Fibroblast of lung (primary cell): Measurements from ENCODE around the gene AHR.

Experiments
- EZH2 ChIP-seq: IDR thresholded peaks from 2 replicates; pipeline ENCODE4 v1.5.1; 2012; ENCODE audit warnings: low read length, control low read depth, mild to moderate bottlenecking; ENCODE audit errors: missing control alignments
- TF ChIP-seq, protein P1 (sequence below), 2 donors: IDR thresholded peaks in 1 of 2; conservative IDR thresholded peaks in 1 of 2; 1 replicate in 1 of 2; 2 replicates in 1 of 2; pipeline ENCODE4 v1.5.1; 2011 to 2012; ENCODE audit warnings: low read length in 2 of 2, control low read depth in 1 of 2, inconsistent platforms in 1 of 2, low read depth in 1 of 2, mild to moderate bottlenecking in 1 of 2

DNA sequence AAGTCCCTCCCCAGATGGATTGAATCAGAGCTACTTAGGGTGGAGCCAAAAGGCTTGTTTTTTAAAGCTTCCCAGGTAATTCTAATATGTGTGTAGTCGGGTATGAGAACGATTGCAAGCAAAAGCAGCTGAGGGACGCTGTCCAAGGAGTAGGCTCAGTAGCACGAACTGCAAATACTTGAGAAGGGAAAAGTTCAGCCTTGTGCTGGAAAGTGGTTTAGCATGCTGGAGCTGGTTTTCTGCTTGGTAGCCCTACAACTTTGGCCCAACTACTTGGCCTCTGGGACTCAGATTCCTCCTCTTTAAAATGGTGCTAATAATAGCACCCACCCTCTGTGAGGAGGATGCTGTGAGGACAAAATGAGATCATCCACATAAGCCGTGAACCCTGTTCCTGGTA lies 76.2 kb downstream of the AHR start:
- TF ChIP-seq, protein P1, sequence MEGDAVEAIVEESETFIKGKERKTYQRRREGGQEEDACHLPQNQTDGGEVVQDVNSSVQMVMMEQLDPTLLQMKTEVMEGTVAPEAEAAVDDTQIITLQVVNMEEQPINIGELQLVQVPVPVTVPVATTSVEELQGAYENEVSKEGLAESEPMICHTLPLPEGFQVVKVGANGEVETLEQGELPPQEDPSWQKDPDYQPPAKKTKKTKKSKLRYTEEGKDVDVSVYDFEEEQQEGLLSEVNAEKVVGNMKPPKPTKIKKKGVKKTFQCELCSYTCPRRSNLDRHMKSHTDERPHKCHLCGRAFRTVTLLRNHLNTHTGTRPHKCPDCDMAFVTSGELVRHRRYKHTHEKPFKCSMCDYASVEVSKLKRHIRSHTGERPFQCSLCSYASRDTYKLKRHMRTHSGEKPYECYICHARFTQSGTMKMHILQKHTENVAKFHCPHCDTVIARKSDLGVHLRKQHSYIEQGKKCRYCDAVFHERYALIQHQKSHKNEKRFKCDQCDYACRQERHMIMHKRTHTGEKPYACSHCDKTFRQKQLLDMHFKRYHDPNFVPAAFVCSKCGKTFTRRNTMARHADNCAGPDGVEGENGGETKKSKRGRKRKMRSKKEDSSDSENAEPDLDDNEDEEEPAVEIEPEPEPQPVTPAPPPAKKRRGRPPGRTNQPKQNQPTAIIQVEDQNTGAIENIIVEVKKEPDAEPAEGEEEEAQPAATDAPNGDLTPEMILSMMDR (conservative IDR thresholded peaks at IDR 0.05 in 1 of 2, IDR thresholded peaks at IDR 0.05 in 1 of 2; ENCODE audit: low read depth in 1 of 2, low read length in 2 of 2), result no peak
- TF ChIP-seq EZH2, result no peak
